ENCODE measurements around the gene ANKH.
"Not testable (repeated sequence)": the region's sequence is repeated elsewhere in the genome, so short reads cannot be mapped to it uniquely, and the experiment has no call there.

ANKH gene

DNA sequence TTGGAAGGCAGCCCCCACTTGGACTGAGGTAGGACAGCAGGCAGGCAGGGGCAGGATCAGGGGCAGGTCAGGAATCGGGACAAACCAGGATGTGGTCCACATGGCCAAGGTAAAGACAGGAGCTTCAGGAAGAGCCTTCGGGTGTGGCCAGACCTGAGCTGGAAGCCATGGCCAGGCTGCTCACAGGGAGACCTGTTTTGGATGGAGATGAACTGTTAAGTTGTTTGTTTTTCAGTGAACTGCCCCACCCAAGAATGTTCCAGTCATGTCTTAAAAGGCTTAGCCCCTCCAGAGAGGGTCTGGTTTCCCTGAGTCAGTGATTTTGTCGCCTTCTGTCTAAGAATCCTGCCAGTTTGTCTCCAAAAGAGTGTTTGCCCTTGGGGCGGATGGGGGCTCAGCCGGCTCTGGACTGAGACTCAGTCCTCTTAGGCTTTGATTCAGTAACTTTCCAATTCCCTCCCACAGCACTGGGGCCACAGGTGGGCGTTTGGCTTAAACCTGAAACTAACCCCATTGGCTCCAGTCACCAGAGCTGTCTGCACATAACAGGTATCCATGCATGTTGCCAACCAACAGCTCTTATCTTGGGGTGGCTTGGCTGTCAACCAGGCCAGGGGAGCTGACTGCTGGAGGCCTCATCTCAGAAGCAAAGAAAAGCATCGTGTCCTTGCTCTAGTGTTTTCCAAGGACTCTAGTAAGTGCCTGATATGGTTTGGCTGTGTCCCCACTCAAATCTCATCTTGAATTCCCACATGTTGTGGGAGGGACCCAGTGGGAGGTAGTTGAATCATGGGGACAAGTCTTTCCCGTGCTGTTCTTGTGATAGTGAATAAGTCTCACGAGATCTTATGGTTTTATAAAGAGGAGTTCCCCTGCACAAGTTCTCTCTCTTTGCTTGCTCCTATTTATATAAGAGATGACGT is 11.3 kb upstream of the ANKH start:
- no peak for DNase-seq

DNA sequence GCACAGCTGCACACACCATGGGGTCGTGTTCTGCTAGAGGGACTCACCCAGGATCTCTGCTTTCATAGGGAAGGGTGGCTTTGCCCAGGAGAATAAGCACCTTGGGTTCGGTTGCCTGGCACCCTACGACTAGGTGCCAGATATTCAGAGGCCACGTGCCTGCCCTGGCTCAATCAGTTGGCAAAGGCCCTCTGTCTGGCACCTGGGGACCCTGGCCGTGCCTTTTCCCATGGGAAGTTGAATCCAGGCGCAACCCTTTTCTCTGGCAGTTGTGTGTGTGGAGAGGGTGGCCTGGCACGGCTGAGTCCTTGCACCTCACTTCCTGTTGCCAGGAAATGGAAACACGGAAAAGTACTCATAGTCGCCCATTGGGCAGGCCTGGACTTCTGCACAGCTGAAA is 10.2 kb upstream of the ANKH start:
- no peak for DNase-seq

DNA sequence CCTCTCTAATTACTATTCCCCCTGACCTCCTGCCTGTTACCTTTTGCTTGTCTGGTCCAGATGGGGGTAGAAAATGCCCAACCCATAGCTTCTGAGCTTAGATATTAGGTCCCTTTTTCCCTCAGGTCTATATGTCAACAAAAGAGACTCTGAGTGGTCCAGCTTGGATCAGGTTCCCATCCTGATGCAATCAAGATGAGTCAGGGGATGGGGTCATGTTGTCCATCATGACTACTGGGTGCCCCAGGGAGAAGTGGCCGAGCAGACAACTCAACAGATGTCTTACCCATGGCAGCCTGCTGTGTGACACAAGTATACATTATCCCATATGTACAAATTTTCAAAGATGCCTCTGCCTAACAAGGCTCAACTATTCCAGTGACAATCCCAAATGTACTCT is 9.1 kb upstream of the ANKH start:
- no peak for DNase-seq

DNA sequence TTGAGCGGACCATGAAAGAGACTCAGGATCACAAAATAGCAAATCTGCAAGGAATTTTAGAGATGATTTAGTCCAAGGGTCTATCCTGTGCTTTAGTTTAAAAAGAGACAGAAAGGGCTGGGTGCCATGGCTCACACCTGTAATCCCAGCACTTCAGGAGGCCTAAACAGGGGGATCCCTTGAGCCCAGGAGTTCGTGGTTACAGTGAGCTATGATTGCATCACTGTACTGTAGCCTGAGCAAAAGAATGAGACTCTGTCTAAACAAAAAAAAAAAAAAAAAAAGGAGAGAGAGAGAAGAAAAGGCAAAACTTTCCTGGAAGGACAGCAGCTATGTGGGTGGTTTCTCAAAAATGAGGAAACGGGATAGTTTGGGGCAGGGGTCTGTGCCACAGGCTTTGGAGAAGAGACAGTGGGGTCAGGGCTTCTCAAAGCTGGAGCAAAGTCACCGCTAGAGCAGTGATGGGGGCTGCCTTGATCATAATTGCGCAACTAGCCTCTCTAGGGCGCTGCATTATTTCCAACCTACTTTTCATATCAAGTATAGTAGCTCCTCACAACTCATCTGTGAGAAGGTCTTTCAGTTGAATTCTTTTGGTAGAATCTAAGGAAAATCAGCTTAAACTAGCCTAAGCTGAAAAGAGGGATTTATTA is 8.5 kb upstream of the ANKH start:
- no peak for DNase-seq

DNA sequence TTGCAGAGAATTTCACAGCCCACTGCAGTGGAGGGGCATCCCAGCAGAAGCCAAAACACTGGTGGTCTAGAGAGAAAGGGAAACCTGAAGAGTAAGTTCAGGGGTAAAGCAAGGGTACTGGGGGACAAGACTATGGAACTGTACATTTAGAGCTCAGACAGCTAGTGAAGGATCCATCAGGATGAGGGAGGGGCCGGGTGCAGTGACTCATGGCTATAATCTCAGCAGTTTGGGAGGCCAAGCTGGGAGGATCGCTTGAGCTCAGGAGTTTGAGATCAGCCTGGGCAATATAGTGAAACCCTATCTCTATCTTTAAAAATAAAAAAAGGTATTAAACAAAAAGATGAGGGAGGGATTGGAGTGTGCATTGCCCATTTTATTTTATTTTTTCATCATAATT is 7.8 kb upstream of the ANKH start:
- no peak for DNase-seq

DNA sequence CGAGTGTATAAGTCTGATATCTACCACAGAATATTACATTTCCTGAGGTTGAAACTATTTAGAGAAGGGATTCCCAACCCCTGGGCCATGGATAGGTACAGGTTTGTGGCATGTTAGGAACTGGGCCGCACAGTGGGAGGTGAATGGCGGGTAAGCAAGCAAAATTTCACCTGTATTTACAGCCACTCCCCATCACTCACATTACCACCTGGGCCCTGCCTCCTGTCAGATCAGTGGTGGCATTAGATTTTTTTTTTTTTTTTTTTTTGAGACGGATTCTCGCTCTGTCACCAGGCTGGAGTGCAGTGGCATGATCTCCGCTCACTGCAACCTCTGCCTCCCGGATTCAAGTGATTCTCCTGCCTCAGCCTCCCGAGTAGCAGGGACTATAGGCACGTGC is 6.6 kb upstream of the ANKH start:
- DNase-seq = not testable (repeated sequence)

DNA sequence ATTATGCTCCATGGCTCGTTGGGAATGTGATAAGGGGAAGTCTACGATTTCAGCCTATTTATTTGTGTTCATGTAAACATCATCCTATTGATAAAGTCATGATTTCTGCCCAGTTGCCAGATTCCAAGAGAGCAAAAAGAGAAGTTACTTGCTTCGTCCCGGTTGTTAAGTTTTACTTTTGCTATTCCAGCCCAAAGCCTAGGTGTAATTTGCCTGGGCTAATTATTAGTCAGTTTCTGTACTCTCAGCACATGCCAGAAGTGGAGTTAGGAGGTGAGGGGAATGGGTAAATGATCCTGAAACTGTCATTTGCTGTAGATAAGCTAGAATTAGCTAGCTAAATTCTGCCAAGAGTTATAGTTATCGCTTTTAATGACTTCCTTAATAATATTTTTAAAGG is 4.5 kb upstream of the ANKH start:
- no peak for DNase-seq

DNA sequence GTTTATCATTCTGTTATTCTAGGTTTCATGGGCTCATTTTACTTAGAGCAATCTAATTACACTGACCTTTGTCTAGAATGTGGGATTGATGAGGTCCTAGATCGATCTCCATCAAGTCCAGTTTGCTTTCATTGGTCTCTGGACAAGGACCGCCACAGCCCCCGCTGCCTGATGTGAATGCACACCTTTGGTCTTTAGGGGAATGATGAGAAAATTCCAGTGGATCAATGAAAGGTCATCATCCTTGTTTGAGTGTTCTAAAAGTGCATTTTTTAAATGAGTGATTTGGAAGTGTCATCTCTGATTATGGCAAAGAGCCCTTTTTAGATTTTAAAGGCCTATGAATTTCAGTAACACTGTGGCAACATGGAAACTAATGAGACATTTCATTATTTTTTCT is 2.2 kb upstream of the ANKH start:
- no peak for DNase-seq

DNA sequence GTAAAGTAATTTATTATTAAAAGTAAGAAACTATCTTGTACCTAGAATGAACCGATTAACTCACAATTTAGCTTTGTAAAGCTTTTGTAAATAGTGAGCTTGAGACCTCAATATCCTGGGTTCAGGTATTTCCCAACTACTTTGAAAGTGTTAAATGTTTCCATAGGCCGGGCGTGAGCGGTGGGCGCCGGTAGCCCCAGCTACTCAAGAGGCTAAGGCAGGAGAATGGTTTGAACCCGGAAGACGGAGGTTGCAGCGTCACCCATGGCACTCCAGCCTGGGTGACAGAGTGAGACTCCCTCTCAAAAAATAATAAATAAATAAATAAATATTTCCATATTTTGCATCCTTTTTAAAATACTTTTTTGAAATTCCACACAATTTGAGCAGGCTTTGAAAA is 1.5 kb upstream of the ANKH start:
- no peak for DNase-seq

DNA sequence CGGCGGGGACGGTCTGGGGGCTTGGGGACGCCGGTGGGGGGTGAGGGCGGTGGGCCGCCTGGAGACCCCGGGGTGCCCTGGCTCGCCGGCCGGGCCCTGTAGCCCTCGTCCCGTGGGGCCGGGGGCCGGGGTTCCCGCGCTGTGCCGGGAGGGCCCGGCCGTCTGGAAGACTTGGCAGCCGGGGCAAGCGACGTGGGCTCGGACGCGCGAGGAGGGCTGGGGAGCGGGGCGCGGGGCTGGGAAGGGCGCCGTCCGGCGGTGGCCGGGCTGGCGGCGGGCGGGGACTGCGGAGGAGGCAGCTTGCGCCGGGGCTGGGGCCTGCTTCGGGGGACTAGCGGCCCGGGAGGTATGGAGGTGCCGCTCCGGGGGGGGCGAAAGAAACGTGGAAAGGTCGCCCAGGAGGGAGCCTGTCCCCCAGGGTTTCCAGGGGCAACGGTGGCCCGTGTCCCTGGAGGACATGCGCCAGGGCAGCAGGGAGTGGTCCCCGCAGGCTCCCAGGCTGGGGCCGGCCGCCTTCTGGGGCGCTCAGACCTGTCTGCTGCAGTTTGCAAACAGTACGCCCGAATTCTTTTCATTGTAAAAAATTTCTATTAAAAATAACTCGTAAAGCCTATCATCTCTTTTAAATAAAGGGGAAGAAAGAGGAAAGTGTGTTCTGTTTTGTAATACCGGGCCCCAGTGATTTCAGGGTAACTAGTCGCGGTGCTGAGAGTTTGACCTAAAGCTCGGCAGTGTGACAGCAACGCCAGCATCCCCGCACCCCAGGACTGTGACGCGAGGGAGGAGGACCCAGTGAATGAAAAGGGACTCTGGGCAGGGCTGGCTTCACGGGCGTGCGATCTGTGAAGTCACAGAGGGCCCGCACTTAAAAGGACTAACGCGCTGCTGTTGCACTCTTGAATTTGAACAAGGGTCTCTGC is 752 bp upstream of the ANKH start:
- no peak for DNase-seq

DNA sequence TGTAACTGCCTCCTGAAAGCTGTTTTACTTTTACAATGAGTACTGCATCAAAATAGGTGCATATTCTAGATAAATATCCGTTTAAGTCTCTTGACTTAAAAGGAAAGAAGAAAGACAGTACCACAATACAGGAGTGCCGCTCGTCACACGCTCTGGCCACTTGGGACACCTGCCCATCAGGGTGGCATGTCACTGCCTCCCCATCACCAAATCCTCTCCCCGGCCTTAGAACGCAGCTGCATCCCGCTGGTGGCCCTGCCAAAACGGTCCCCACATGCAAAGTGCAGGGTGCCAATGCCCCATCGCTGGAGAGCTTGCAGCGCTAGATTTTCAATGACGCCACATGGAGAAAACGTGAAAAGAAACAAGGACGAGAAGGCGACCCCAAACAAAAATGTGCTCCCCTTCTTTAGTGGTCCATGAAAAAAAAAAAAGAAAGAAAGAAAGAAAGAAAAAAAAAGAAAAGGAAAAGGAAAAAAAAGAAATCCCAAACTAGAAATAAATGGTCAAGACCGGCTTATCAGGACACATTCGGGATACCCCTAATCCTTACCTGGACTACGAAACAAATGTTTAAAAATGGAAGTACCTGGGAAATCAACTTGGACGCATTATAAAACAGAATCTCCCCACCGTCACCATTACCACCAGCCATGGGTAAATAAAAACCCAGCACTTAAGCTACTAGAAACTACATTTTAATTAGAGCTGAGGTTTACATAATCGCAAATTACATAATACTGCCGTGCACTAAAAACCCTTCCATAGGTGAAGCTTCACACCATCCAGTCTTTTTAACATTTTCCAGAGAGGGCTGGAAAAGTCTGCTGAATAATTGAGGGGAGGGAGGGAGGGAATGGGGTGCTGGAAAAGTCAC is 1.0 kb downstream of the ANKH start:
- no peak for DNase-seq

DNA sequence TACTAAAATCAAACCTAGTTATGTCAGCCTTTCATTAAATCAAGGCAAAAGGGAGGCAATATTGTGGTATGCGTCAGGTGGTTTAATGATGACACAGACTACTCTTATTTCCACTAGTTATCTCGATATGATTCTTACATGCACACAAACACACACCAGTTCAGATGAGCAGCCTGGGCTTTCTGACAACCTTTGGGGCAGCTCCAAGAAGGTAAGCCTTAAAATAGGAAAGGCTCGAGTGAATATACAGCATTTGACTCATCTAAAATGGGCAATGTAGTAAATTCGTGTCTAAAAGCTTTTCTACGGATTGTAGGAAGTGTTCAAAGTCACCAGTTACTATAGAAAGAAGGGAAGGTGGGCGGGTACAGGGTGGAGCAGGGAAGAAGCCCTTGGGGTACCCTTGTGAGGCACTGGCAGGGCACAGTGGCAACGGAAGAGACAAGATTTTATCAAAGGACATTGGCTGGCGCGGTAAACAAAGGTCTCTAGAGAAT is 1.9 kb downstream of the ANKH start:
- no peak for DNase-seq

DNA sequence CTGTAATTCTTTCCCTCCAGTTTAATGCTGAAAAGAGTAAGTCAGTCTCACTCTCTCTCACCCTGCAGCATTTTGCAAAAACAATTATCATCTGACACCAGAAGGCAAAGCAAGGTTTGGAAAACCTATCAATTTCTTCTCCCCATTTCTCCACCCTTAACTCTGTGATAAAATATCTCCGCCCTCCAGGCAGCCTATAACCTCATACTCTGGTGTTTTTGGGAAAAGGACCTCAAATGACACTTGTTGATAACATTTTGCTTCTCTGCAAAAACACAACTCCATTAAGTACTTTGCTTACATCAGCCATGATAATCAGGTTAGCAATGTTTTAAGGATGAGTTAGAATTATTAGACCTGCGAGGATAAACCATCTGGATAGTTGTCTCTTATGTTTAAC is 2.3 kb downstream of the ANKH start:
- DNase-seq = no peak

DNA sequence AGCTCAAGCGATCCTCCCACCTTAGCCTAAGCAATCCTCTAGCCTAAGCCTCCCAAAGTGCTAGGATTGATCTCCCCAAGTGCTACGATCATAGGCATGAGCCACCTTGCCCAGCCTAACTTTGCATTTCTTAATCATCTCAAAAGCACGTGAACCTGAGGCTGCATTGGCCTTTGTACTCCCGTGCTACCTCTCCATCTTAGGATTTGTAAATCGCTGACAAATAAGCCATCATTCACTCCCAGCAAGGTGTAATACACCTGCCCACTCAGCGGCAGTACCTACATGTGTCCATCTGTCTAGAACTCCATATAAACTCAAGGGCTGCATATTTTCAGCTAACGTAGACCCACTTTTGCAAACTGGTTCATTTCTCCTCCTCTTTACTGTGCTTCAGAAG is 2.8 kb downstream of the ANKH start:
- no peak for DNase-seq

DNA sequence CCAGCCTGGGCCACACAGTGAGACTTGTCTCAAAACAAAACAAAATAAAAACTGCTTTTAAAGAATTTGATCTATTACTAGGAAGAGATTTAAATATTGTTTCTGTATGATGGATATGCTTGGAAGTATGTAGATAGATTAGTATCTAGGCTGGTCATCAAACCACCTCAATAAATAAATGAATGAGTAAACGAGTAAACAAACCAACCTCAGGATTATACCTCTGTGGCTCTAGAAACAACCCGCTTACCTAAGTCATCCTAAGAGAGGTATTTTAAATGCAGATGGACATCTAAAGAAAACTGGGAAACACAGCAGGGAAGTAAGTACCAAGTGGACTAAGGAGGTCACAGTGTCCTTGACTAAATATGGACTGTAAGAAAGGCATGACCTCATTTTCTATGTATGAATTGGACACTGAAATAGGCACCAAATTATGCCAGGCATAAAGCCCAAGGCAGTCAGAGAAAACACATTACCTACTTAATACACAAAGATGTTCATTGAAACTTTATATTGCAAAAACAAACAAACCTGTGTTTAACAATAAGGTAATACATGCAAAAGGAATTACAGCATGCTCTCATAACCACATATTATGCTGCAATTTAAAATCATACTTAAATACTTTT is 7.3 kb downstream of the ANKH start:
- DNase-seq = no peak

DNA sequence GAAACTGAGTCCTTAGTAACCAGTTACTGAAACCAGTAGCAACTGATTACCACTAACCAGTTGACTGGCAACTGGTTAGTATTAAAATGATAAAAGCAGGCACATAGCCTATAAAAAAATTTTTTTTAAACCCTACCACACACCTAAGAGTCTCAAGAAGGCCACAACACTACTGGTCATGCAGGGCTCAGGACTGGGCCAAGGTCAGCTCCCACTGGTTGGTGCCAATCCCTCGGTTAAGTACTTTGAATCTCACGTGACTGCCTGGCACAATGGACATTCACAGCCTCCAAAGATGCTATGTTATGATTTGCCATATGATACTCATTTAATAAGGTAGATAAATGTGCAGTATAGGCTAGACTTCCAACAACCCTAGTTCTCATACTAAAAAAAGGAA is 8.5 kb downstream of the ANKH start:
- DNase-seq = no peak

DNA sequence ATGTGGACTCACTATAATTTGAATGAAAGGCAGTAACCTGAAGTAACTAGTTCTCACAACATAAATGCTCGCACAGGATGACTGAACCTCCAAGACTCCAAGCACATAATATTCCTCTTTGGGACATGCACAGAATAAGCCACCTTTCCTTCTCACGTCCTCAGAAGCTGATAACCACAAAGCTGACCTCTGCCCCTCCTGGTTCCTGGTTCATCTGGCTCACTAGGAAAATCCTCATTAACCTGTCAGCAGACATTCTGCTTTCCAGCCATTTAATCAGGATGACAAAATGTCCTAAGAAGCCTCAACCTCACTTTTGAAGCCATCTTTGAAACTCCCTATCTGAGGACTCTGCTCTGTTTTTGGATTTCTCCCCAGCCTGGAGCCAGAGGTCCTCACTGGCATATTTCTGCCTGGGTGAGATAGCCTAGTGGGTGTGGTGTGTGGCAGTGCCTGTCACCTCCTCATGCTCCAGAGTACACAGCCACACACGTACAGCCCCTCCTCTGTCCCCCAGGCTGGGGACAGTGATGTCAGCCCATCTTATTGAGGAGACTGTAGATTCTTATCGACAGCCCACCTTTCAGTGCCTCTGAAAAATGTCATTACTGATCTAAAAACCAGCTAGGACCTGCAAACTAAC is 10.3 kb downstream of the ANKH start:
- no peak for DNase-seq

DNA sequence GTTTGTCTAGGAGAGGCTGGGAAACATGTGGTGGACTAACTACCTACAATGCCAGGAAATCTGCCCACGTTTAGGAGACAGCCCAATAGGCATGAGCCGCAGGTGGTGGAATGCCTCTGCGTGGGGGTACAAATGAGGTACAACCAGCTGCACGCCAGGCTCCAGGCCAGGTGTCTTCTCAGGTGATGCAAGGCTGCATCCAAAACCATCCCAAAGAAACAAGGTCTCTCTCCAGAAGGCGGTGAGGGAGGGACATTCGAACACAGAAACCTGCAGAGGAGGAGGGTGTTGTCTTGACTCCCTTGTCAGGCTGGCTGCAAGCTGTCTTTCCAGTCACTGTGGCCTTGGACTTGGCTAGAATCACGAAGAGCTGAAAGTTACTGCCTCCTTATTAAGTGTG is 11.6 kb downstream of the ANKH start:
- DNase-seq = no peak

DNA sequence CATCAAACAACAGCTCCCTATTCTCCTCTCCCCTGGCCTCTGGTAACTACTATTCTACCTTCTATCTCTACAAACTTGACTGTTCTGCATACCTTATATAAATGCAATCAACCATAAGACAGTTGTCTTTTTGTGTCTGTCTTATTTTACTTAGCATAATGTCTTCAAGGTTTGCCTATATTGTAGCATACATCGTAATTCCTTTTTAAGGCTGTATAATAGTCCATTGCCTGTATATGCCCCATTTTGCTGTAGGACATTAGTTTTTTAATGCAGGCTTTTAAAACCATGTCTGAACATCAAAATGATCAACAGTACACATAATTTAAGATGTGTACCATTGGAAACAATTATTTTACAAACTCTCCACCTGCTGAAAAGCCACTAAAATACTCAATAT is 12.4 kb downstream of the ANKH start:
- no peak for DNase-seq

DNA sequence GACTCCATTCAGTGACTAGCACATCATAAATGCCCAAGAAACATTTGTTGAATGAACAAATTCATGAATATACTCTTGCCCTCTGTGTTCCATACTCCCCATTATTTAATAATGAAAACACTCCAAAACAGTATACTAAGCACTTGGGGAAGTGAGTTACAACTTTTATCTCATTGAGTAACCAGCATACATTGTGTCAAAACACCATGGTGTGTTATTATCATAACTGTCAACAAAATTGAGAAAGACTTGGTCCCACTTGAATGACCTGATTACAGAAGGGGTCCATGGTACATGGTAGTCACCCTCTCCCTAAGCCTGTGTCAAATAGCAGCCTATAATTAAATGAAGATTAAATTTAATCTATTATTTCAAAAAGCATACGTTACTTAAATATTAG is 16.2 kb downstream of the ANKH start:
- no peak for DNase-seq

DNA sequence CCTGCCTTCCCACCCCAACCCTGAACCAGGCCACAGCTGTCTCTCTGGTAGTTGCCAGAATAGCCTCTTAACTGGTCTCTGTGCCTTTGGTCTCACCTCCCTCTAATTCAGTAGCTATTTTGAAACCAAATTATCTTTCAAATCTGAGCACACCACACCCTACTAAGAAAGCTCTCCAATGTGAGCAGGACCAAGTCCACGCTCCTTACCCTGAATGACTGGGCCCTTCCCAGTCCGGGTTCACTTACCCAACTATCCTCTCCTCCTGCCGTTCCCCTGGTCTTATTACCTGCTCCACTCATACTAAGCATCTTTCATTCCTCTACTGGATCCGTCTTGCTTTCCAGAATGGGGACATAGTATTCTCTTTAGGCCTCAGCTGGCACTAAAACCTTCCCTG is 16.8 kb downstream of the ANKH start:
- no peak for DNase-seq

All from NCI-H1417 treated with DMSO at 0.1 percent for 48 hours (cell line).